NCI-H510A (cell line): ENCODE data around the gene PDE11A.

ENCODE experiments used
- DNase-seq: peaks from one replicate; lab custom pipeline; 2025; lab: John Stamatoyannopoulos, UW

Gene PDE11A

DNA sequence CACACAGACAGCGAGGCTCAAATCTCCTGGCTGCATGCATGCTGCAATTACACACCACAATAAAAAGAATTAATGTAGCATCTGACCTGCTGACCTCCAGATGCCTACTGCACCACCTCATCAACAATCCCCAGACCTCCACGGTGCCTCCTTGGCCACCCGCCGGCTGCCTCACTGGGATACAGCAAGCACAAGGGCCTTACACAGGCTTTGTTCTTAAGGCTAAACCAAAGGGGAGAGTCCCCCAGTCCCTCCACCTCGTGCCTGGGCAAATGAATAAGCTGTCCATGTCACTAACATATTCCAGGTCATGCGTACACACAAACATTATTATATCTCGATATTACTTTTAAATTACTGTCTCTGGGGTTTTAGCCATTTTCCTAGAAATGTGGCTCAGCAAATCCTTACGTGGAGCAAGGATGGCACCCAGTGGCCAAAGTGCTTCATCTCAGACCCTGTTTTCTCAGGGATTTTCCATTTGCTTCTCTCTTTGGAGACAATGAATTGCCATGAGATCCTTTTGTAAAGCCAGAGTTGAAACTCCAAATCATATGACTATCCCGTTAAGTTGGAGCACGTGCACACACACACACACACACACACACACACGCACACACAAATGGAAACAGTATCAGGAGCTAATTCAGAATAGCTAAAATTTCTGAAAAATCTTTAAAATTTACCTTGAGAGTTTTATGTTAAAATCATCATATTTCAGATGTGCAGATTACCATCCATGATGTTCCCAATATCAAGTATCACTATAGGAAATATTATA is 313.8 kb downstream of the PDE11A start:
- no peak for DNase-seq

GRCh38 chr2:177756336-177756735 is 316.2 kb downstream of the PDE11A start:
- no peak for DNase-seq

DNA sequence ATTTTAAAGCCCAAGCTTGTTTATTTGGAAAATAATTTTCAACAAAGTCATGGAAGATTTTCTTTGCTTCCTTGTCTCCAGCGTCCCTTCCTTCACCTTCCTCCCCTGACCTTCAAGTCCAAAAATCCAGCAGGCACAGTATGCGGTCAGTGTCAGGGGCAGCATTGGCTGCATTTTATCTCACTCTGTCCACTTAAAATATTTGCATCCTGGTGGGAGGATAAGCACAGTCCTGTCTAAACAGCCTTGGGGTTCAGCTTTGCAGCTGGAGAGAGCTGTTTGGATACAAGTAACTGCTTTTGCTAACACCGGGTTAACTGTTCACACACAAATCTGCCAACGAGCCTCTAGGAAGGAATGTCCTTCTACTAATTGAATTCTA is 318.1 kb downstream of the PDE11A start:
- DNase-seq = no peak

DNA sequence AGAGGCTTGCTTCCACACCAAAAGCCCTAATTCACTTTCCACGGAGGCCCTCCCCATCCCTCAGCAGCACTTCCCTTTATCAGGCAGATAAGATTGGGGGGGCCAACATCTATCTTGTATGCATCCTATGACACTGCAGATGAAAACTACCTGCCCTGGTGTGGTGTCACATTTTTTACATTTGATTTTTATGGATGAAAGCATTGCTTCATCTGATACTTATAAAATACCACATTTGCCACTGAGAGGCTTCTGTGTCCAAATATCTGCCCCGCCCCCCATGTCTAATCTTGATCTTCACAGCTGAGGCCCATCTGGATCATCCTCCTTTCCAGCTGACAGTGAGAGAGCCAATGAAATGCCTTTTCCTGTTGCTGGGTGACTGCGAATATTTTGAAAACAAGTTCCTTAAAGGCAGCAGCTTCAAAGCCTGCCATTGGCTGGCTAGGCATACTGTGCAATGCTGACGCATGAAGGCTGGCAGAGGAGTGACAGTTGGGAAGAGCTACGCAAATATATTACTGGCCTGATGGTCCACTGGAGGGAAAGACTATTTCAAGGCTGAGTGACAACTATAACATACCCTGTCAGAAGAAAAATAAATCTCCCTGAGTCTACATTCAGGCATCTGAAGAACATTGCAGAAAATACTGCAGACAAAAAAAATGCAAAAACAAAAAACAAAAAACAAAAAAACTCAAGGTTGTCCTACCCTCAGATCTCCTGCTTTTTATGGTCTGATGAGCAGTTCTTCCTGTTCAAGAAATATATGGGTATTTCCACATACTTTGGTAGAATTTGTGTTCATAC is 318.7 kb downstream of the PDE11A start:
- peak; percentile 78 for DNase-seq

DNA sequence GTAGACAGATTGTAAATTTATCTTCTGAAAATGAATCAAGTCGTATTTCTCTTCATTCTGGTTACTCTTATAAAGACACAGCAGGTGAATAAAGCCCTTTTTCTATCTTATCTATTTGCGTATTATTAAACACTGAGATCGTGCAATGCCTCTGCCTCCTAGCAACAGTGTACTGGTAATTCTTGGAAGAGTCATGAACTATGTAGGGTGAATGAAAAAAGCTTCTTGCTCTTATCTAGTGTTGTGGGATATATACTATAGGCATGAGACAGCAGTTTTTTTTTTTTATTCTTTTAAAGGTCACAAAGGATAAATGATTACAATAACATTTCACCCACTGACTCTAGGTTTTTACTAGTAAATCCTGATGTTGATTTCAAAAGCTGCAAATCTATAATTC is 324.2 kb downstream of the PDE11A start:
- DNase-seq = no peak

GRCh38 chr2:177747384-177747783 is 325.2 kb downstream of the PDE11A start:
- no peak for DNase-seq

DNA sequence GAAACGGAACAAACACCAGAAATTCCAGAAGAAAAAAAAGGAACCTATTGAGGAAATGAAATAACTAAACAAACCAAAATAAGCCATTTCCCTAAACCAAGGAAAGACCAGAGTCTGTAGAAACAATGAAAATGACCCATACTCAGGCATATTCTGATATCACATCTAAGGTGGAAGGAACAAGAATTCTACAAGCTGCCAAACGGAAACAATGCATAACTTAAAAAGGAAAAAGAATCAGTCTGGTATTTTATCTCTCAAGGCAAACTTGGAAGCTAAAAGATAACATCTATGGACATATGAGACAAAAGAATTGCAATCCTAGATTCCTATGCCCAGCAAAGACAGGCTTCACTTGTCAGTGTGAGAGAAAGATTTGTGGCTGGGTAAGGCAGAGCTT is 326.2 kb downstream of the PDE11A start:
- DNase-seq = no peak

DNA sequence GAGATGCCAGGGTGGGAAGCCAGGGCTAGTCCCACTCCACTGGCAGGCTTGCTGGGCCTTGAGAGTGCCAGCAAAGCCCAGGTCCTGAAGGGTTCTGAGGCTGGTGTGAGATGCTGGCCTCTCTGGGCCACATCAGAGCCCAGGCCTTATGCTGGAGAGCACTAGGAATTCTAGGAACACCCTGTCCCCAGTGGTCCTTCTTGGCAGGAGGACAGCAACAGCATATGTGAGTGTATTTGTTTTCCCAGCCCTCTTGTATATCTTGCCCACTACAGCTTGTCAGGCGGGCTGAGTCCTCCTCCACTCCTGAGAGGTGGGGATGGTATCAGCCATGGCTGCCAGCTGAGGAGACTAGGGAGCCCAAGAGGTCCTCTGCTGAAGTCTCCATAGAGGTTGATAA is 327.0 kb downstream of the PDE11A start:
- DNase-seq = no peak

DNA sequence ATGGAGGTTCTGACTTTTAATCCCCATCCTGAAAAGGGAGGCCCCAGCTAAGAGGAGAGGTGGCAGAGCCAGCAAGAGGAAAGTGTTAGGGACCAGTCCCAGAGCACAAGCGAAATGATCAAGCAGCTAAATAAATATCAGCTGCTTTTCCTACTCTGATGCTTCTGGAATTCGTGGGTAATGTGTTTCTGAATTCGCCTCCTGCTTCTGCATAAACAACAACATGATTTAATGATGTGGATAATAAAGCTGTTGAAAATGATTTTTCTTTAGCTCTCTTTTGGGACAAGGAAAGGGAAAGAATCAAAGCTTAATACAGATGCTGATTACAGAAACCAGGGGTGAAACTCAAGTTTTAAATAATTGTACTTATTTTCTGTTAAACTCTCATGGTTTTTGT is 329.7 kb downstream of the PDE11A start:
- DNase-seq = no peak

GRCh38 chr2:177741866-177742265 is 330.7 kb downstream of the PDE11A start:
- DNase-seq = no peak

DNA sequence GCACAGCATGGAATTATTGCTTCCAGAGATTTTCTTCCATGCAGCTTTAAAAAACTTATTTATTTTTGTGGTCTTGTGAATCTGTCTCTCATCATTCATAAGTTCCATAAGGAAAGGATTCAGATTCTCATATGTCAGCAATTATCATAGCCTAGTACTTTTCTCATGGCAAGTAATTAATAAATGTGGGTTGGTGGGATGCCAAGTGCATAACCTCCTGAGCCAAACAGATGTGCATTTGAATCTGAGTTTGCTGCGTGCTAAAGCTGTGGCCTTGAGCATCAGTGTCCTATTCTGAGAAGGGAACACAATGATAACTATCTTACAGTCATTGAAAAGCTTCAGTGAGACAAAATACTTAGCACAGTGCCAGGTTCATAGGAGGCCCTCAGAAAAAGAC is 331.9 kb downstream of the PDE11A start:
- DNase-seq = no peak

DNA sequence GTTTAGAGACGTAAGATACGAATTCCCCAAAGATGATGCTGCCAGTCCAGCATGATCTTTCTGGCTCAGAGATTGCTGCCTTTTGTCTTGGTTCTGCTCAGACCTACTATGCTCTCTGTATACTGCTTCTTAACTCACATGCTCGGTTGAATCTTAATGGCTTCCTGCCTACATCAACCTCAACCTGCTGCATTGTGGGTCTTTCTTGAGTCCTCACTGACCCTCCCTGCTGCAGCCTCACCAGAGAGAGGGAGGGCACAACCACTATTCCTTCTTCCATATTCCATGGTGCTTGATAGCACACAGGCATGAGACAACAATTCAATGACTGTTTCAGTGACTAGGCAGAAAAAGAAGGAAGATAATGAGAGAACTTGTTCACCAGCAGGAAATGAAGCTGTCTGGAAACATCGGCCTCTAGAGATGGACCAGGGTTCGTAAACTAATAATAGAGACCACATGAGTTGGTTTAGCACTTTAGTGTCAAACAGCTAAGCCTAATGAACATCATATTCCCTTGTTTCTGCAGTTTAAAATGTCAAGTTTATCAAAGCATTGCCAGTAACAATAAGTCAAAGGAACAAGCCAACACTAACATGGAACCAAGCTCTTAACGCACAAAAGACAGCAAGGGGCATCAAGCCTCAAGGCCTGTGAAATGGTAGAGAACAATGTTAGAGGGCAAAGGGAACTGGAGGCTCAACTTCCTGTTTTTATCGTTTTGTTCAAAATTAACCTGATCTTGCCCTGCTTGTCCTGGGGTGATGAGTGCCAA is 333.9 kb downstream of the PDE11A start:
- no peak for DNase-seq

DNA sequence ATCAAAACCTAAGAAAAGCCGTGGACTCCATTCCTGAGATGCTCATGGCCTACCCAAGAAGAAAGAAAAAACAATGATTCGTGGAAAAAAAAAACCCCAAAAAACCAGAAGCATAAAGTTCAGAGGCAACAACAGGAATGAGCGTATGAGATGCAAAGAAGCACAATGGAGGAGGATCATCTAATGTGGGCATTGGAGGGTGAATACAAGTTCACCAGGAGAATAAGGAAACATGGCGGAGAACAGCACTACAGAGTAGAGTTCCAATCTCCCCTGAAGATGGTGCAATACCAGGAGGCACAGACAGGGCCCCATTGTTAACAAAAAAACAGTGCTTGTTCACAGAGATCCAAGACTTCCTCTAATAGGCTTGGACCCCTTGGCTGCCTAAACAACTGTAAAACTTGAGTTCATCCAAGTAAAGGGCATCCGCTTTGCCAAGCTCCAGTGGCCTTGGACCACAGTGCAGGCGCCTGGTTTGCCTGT is 337.2 kb downstream of the PDE11A start:
- no peak for DNase-seq

DNA sequence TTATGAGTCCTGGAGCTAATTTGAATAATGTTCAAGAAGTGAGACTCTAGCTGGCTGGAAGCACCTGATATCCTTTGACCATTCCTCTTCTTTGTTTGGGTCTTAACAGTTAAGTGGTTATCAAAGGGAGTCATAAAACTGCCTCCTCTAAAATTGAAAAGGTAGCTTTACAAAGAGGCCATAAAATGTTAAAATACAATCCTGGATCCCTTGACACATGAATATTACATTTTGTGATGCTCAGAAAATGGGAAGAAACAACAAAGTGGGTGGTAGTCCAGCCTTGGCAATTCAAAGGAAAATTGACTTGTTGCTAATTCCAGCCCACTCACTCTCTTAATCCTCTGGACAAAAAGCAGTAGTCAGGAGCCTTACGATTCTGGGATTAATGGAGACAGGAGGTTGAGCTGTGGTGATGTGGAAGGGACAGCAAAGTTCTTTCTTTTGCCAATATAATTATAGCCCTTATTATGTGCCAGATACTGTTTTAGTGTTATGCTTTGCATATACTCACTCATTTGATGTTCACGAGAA is 339.2 kb downstream of the PDE11A start:
- no peak for DNase-seq

GRCh38 chr2:177731384-177731783 is 341.2 kb downstream of the PDE11A start:
- no peak for DNase-seq

DNA sequence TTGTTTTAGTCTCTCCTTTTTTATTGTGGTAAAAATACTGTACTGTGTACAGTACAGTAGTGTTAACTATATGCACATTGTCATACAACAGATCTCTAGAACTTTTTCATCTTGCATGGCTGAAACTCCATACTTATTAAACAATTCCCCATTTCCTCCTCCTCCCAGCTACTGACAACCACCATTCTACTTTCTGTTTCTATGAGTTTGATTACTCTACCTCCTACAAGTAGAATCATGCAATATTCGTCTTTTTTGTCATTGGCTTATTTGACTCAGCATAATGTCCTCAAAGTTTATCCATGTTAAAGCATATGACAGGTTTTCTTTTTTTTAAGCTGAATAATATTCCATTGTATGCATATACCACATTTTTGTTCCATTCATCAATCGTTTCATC is 341.8 kb downstream of the PDE11A start:
- DNase-seq = no peak

GRCh38 chr2:177730363-177730762 is 342.2 kb downstream of the PDE11A start:
- no peak for DNase-seq

- DNase-seq = no peak
Measured at GRCh38 chr2:177728920-177729319, 343.7 kb downstream of the PDE11A start.

DNA sequence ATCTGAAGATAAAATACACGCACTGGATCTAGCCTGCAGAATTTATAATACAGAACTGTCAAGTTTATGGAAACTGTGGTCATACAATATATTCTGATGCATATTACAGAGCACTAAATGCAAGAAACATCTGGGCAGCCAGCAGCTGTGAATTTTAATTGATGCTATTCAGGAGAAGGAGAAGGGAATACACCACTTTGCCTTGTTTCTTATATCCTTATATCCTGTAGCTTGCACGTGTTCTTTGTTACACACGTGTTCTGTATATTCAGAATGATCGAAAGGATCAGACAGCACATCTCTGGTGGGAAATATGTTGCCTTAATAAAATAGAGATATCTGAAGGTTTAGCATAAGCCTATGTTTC is 344.2 kb downstream of the PDE11A start:
- DNase-seq = no peak

DNA sequence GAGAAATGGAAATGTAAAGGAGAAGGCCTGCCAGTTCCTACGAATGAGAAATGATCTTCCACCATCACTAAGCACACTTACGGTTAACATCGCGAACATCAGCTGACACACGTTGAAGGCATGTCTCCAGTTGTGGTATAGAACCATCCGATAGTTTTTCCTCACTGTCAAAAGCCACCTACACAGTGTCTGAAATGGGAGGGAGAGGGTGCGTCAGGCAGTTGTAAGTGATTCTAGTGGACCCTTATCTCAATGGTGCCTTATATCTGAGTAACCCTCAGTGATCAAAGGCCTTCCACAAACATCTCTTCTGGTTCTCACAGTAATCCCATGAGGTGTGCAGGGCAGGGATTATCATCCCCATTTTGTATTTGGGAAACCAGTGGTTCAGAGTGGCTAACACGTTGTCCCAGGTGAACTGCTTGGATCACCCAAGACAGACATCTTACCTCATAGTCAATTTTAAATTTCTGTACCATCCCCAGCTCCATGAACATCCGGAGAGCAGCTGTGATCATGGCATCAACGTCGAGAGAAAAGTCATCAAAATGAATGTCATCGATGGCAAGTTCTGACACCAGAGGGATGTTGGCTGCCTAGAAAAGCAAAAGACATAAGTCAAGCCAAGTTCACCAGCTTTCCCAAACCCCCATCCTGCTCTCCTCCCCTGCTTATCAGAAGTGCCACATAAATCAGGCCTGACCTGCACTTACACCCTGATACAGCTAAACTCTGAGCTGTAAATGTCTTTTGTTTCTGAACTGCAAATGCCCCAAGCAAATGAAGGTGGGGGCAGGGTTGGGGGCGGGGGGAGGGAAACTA is 344.8 kb downstream of the PDE11A start:
- no peak for DNase-seq

GRCh38 chr2:177726931-177727348 is 345.6 kb downstream of the PDE11A start:
- no peak for DNase-seq
